Caco-2 (cell line): ENCODE measurements around the gene NOBOX. TPM values are rescaled to one million over a fixed set of nuclear protein-coding genes. Genes with fewer than 3 reads are reported as not detected.

Experiments used
- BruUV-seq: library from RNA; stranded (reverse); fragments of 400-500 nt; replicated peaks from 2 replicates; lab custom pipeline; 2021; lab: Mats Ljungman, UMichigan
- CTCF ChIA-PET: fragments of 300-600 bp; sonication (Branson Sonifier 250); formaldehyde crosslinking; loops from one replicate; lab custom pipeline; 2022; ENCODE audit warnings: antibody characterized with exemption; lab: Charles Lee
- POLR2A ChIA-PET: fragments of 300-600 bp; sonication (Branson Sonifier 250); formaldehyde crosslinking; loops from one replicate; lab custom pipeline; 2022; ENCODE audit warnings: antibody characterized with exemption; lab: Charles Lee
- DNase-seq, 2 experiments: peaks; one replicate each; pipeline versions ENCODE4 v3.0.0 to v3.0.0-alpha.2; 2020 to 2022
- H3K27me3 ChIP-seq: replicated peaks from 2 replicates; pipeline ENCODE4 v1.6.0; 2011; ENCODE audit warnings: low read length; ENCODE audit not compliant: control insufficient read depth, insufficient read depth
- H3K36me3 ChIP-seq: 2 replicates; pipeline ENCODE4 v1.5.1; 2011; ENCODE audit warnings: low read length; ENCODE audit not compliant: control insufficient read depth, insufficient read depth
- H3K4me1 ChIP-seq: fragments of 250-450 bp; sonication (Bioruptor Pico); 2 replicates; pipeline ENCODE4 v1.5.1; 2020; ENCODE audit warnings: mild to moderate bottlenecking
- H3K4me3 ChIP-seq: 2 replicates; pipeline ENCODE4 v1.5.1; 2011; ENCODE audit warnings: low read depth, mild to moderate bottlenecking, control low read depth, low read length
- H3K9me3 ChIP-seq: fragments of 250-450 bp; sonication (Bioruptor Pico); 2 replicates; pipeline ENCODE4 v1.5.1; 2020; ENCODE audit warnings: mild to moderate bottlenecking, moderate library complexity
- H3K27ac Mint-ChIP-seq: one replicate; pipeline ENCODE4 v1.8.0; 2022; ENCODE audit warnings: mixed read lengths; ENCODE audit not compliant: unreplicated experiment
- H3K27me3 Mint-ChIP-seq: one replicate; pipeline ENCODE4 v1.8.0; 2022; ENCODE audit warnings: mixed read lengths; ENCODE audit not compliant: insufficient read depth, unreplicated experiment
- H3K36me3 Mint-ChIP-seq: one replicate; pipeline ENCODE4 v1.8.0; 2022; ENCODE audit warnings: mild to moderate bottlenecking, mixed read lengths; ENCODE audit not compliant: insufficient read depth, unreplicated experiment
- H3K4me1 Mint-ChIP-seq: one replicate; pipeline ENCODE4 v1.8.0; 2022; ENCODE audit warnings: low read depth, mixed read lengths; ENCODE audit not compliant: unreplicated experiment
- H3K4me3 Mint-ChIP-seq: one replicate; pipeline ENCODE4 v1.8.0; 2022; ENCODE audit warnings: mild to moderate bottlenecking, moderate library complexity, mixed read lengths; ENCODE audit not compliant: unreplicated experiment
- H3K9me3 Mint-ChIP-seq: one replicate; pipeline ENCODE4 v1.8.0; 2022; ENCODE audit warnings: mixed read lengths; ENCODE audit not compliant: unreplicated experiment
- CTCF ChIP-seq, 2 experiments: fragments of 200-600 bp in 1 of 2; IDR thresholded peaks; 1 replicate in 1 of 2; 2 replicates in 1 of 2; pipeline versions ENCODE4 v1.5.1 to v1.8.0; 2011 to 2022; ENCODE audit warnings: antibody characterized with exemption in 1 of 2, control low read depth in 1 of 2, inconsistent platforms in 1 of 2, low read depth in 1 of 2, low read length in 1 of 2, mild to moderate bottlenecking in 1 of 2, moderate library complexity in 1 of 2; ENCODE audit not compliant: insufficient read depth in 1 of 2, severe bottlenecking in 1 of 2, unreplicated experiment in 1 of 2
- intact Hi-C: fragments of 100-400 bp; cut with micrococcal nuclease; formaldehyde crosslinking; loops from one replicate; pipeline ENCODE4 v1.10.0; 2022; ENCODE audit not compliant: unreplicated experiment
- total RNA-seq: library from RNA; stranded (reverse); gene quantifications from 2 replicates; pipeline ENCODE4 v1.2.3, GENCODE V29; 2022

NOBOX gene
- total RNA-seq, 1 experiment from 2014 or later, result not detected

- no peak overlapping the region for H3K4me3 Mint-ChIP-seq
- peaks cover 2% of the 10 kb centered on the region for H3K27me3 Mint-ChIP-seq
- POLR2A ChIA-PET, result no interaction called here
Measured at GRCh38 chr7:144390481-144390880, 13.0 kb downstream of the NOBOX start.

GRCh38 chr7:144388950-144389349 lies 14.5 kb downstream of the NOBOX start:
- DNase-seq, result no peak
- H3K4me3 ChIP-seq, result no peak overlapping the region
- H3K36me3 ChIP-seq, result no peaks in the 10 kb centered on the region
- Mint-ChIP-seq H3K27me3 (no peaks in the 10 kb centered on the region), H3K27ac (no peak overlapping the region), H3K4me3 (no peak overlapping the region), H3K9me3 (no peaks in the 10 kb centered on the region), H3K36me3 (peaks cover 4% of the 10 kb centered on the region), H3K4me1 (peaks cover 15% of the 10 kb centered on the region)
- BruUV-seq, result no TSS peak
- H3K4me1 ChIP-seq, result 0 out of 2 replicates have a peak, but pooled peaks cover 7% of the 10 kb centered on the region
- POLR2A ChIA-PET, result no interaction called here
- H3K9me3 ChIP-seq, result no peaks in the 10 kb centered on the region
- H3K27me3 ChIP-seq, result no peaks in the 10 kb centered on the region
- CTCF ChIA-PET, result no interaction called here
- intact Hi-C loops, result no loop called here
- no peak for TF ChIP-seq CTCF (IDR thresholded peaks at IDR 0.05; ENCODE audit: insufficient read depth in 1 of 2, low read depth in 1 of 2, low read length in 1 of 2, severe bottlenecking in 1 of 2, unreplicated experiment in 1 of 2)

More at GRCh38 chr7:144390481-144390880, 13.0 kb downstream of the NOBOX start:
- peaks cover under 1% of the 10 kb centered on the region for H3K36me3 Mint-ChIP-seq
- DNase-seq, result no peak
- H3K9me3 ChIP-seq, result no peaks in the 10 kb centered on the region
- H3K36me3 ChIP-seq, result no peaks in the 10 kb centered on the region
- no TSS peak for BruUV-seq
- H3K27me3 ChIP-seq, result no peaks in the 10 kb centered on the region
- H3K4me1 Mint-ChIP-seq, result peaks cover 9% of the 10 kb centered on the region
- no peak overlapping the region for H3K4me3 ChIP-seq
- no peak overlapping the region for H3K27ac Mint-ChIP-seq
- no peaks in the 10 kb centered on the region for H3K9me3 Mint-ChIP-seq
- TF ChIP-seq CTCF (IDR thresholded peaks at IDR 0.05; ENCODE audit: insufficient read depth in 1 of 2, low read depth in 1 of 2, low read length in 1 of 2, severe bottlenecking in 1 of 2, unreplicated experiment in 1 of 2), result no peak
- H3K4me1 ChIP-seq, result no peaks in the 10 kb centered on the region; the same call in 1 of the 2 replicates
- intact Hi-C loops, result loop anchor here (2.0 kb wide), 1 partner anchor 46 kb away; no protein-coding TSS in a partner anchor
- CTCF ChIA-PET, result no interaction called here

DNA sequence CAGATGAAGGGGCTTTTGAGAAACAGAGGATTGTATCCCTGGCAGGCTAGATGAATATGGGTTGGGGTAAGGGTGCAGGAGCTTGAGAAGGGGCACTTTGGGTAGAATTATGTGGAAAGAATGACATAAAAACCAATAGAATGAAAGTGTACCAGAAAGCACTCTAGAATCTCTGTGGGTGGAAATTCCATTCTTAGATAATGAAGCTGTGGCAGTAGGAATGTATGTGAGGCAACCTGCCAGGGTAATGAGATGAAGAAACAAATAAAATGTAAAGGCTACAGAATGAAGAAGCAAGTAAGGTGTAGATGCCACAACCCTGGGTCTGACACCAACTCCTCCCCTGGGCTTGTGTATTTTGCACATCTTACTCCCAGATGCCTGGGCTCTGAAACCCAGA lies 16.8 kb downstream of the NOBOX start:
- no peaks in the 10 kb centered on the region for H3K9me3 Mint-ChIP-seq
- Histone ChIP-seq H3K9me3 (no peaks in the 10 kb centered on the region), H3K36me3 (no peaks in the 10 kb centered on the region), H3K4me1 (0 out of 2 replicates have a peak, but pooled peaks cover 12% of the 10 kb centered on the region), H3K4me3 (no peak overlapping the region), H3K27me3 (no peaks in the 10 kb centered on the region)
- TF ChIP-seq CTCF (IDR thresholded peaks at IDR 0.05; ENCODE audit: insufficient read depth in 1 of 2, low read depth in 1 of 2, low read length in 1 of 2, severe bottlenecking in 1 of 2, unreplicated experiment in 1 of 2), result no peak
- BruUV-seq, result no TSS peak
- no peak for DNase-seq
- ChIA-PET POLR2A (no interaction called here), CTCF (no interaction called here)
- intact Hi-C loops, result no loop called here
- peaks cover 15% of the 10 kb centered on the region for H3K4me1 Mint-ChIP-seq
- no peak overlapping the region for H3K4me3 Mint-ChIP-seq
- H3K36me3 Mint-ChIP-seq, result peaks cover 4% of the 10 kb centered on the region
- no peak overlapping the region for H3K27ac Mint-ChIP-seq
- H3K27me3 Mint-ChIP-seq, result no peaks in the 10 kb centered on the region
